K562 (cell line): ENCODE data around the gene CDKN3.

Experiments used
- ELF4 ChIP-seq: fragments of 450-650 bp; formaldehyde crosslinking; IDR thresholded peaks from 2 replicates; pipeline ENCODE4 v1.4.0; 2022; ENCODE audit warnings: missing genetic modification characterization
- FOXP4 ChIP-seq: sonication (generic); formaldehyde crosslinking; IDR thresholded peaks from 2 replicates; pipeline ENCODE4 v1.8.0; 2022; ENCODE audit warnings: mild to moderate bottlenecking, missing genetic modification reagents, borderline replicate concordance
- IRF9 ChIP-seq: fragments of 450-650 bp; IDR thresholded peaks from 2 replicates; pipeline ENCODE4 v1.6.1; 2016; ENCODE audit warnings: missing biosample characterization, missing genetic modification characterization
- KDM1A ChIP-seq, 2 experiments: fragments of 450-650 bp; IDR thresholded peaks; 2 replicates each; pipeline ENCODE4 v1.6.1; 2016; ENCODE audit warnings: mild to moderate bottlenecking in 2 of 2
- PML ChIP-seq: IDR thresholded peaks from 2 replicates; pipeline ENCODE4 v1.6.1; 2012; ENCODE audit warnings: low read length, inconsistent platforms
- POLR2A ChIP-seq: fragments of 450-650 bp; conservative IDR thresholded peaks from 2 replicates; pipeline ENCODE4 v1.6.1; 2016
- RBM22 ChIP-seq: fragments of 200-400 bp; formaldehyde crosslinking; IDR thresholded peaks from 2 replicates; pipeline ENCODE4 v1.6.1; 2018; ENCODE audit warnings: low read length, low read depth; ENCODE audit not compliant: poor library complexity, severe bottlenecking
- SAFB2 ChIP-seq: fragments of 200-400 bp; formaldehyde crosslinking; IDR thresholded peaks from 2 replicates; pipeline ENCODE4 v1.6.1; 2018; ENCODE audit warnings: borderline replicate concordance, low read length, low read depth, moderate library complexity; ENCODE audit not compliant: severe bottlenecking
- TAF1 ChIP-seq: IDR thresholded peaks from 2 replicates; pipeline ENCODE4 v1.6.1; 2011; ENCODE audit warnings: mild to moderate bottlenecking, low read length, moderate library complexity; ENCODE audit not compliant: insufficient read depth, control insufficient read depth, severe bottlenecking; ENCODE audit errors: extremely low read depth
- TEAD1 ChIP-seq, 2 experiments: fragments of 450-650 bp in 1 of 2; sonication (generic) in 1 of 2; formaldehyde crosslinking; IDR thresholded peaks; 2 replicates each; pipeline versions ENCODE4 v1.4.0 to v1.8.0; 2020 to 2022; ENCODE audit warnings: mild to moderate bottlenecking in 2 of 2, missing genetic modification reagents in 1 of 2
- U2AF1 ChIP-seq: fragments of 200-400 bp; formaldehyde crosslinking; optimal IDR thresholded peaks from 2 replicates; pipeline ENCODE3; 2017; ENCODE audit warnings: mild to moderate bottlenecking, low read depth, low read length, moderate library complexity
- YY1 ChIP-seq, 3 experiments: IDR thresholded peaks; 2 replicates each; pipeline ENCODE4 v1.6.1; 2011; ENCODE audit warnings: low read length in 2 of 3, mild to moderate bottlenecking in 2 of 3, moderate library complexity in 2 of 3, borderline replicate concordance in 1 of 3, control low read depth in 1 of 3, low read depth in 1 of 3; ENCODE audit not compliant: insufficient read depth in 3 of 3, insufficient replicate concordance in 2 of 3, control insufficient read depth in 1 of 3, insufficient read length in 1 of 3; ENCODE audit errors: extremely low read depth in 1 of 3

DNA sequence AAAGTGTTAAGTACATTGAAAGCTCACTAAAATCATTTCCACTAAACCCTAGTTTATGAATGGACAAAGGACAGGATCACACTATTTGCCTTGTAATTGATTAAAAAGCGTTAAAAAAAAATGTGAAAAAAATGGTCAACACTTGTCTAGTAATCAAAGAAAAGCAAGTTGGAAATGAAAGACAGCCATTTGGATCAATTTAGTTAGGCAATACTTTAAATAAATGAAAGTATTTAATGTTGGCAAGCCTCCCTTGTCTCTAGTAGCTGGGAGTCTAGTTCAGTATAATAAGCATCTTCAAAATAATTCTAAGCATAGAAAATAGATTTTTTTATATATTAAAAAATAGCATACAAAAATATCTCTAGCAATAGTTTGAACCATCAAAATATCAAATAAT lies 58.6 kb downstream of the CDKN3 start:
- TF ChIP-seq YY1 (IDR thresholded peaks at IDR 0.05; ENCODE audit: borderline replicate concordance in 1 of 3, control insufficient read depth in 1 of 3, extremely low read depth in 1 of 3, insufficient read depth in 3 of 3, insufficient read length in 1 of 3, insufficient replicate concordance in 2 of 3, low read depth in 1 of 3, low read length in 2 of 3) (no peak), U2AF1 (no peak), TEAD1 (CRISPR knock-in tag; IDR thresholded peaks at IDR 0.05) (no peak), IRF9 (tag) (no peak), SAFB2 (no peak), POLR2A (no peak), RBM22 (no peak), FOXP4 (CRISPR knock-in tag) (no peak), KDM1A (IDR thresholded peaks at IDR 0.05) (no peak), TAF1 (no peak), PML (no peak), ELF4 (no peak)
